ENCODE data around the gene ATG101. TPM values are rescaled to one million over a fixed set of nuclear protein-coding genes. Genes with fewer than 3 reads are reported as not detected.

ATG101 gene
- polyA plus RNA-seq, 1 donor from 2014 or later = 53.9 TPM

GRCh38 chr12:52046859-52047258, 22.9 kb upstream of the ATG101 start:
- Histone ChIP-seq H2AFZ (ENCODE audit: low read depth, low read length) (no peak overlapping the region), H4K20me1 (ENCODE audit: insufficient read depth) (no peaks in the 10 kb centered on the region), H3K27me3 (ENCODE audit: insufficient read depth, low read depth, low read length) (no peaks in the 10 kb centered on the region), H3F3A (ENCODE audit: insufficient read depth, low read length, poor library complexity, severe bottlenecking) (no peaks in the 10 kb centered on the region), H3K36me3 (ENCODE audit: insufficient read depth, low read length) (no peaks in the 10 kb centered on the region), H3K4me2 (ENCODE audit: low read length) (no peak overlapping the region), H3K9me3 (ENCODE audit: low read length) (no peaks in the 10 kb centered on the region), H3K9me2 (ENCODE audit: insufficient read depth, low read length) (no peaks in the 10 kb centered on the region), H3K9ac (ENCODE audit: low read length) (no peak overlapping the region), H3K4me3 (ENCODE audit: low read length) (no peak overlapping the region), H3K27ac (ENCODE audit: low read length) (no peak overlapping the region), H3K79me2 (replicated peaks; ENCODE audit: insufficient read depth, low read length) (no peaks in the 10 kb centered on the region)
- TF ChIP-seq TAF1 (IDR thresholded peaks at IDR 0.05; ENCODE audit: low read depth) (no peak), POLR2AphosphoS5 (IDR thresholded peaks at IDR 0.05) (no peak), EZH2 (IDR thresholded peaks at IDR 0.05; ENCODE audit: borderline replicate concordance, insufficient read depth, low read length, poor library complexity, severe bottlenecking) (no peak), CTCF (IDR thresholded peaks at IDR 0.05; ENCODE audit: poor library complexity, severe bottlenecking) (no peak), MXI1 (conservative IDR thresholded peaks at IDR 0.05; ENCODE audit: poor library complexity, severe bottlenecking) (no peak), REST (IDR thresholded peaks at IDR 0.05; ENCODE audit: borderline replicate concordance) (no peak), RAD21 (conservative IDR thresholded peaks at IDR 0.05) (no peak), EP300 (conservative IDR thresholded peaks at IDR 0.05; ENCODE audit: poor library complexity, severe bottlenecking) (no peak), SMC3 (conservative IDR thresholded peaks at IDR 0.05; ENCODE audit: poor library complexity) (no peak)

GRCh38 chr12:52049286-52049685, 20.5 kb upstream of the ATG101 start:
- no peak overlapping the region for H3K9ac ChIP-seq (ENCODE audit: low read length)
- H3K79me2 ChIP-seq (replicated peaks; ENCODE audit: insufficient read depth, low read length) = no peaks in the 10 kb centered on the region
- no peak overlapping the region for H3K4me3 ChIP-seq (ENCODE audit: low read length)
- H3K36me3 ChIP-seq (ENCODE audit: insufficient read depth, low read length) = no peaks in the 10 kb centered on the region
- H2AFZ ChIP-seq (ENCODE audit: low read depth, low read length) = no peak overlapping the region
- H3K9me3 ChIP-seq (ENCODE audit: low read length) = no peaks in the 10 kb centered on the region
- no peaks in the 10 kb centered on the region for H3K9me2 ChIP-seq (ENCODE audit: insufficient read depth, low read length)
- no peaks in the 10 kb centered on the region for H3F3A ChIP-seq (ENCODE audit: insufficient read depth, low read length, poor library complexity, severe bottlenecking)
- no peak overlapping the region for H3K4me2 ChIP-seq (ENCODE audit: low read length)
- no peaks in the 10 kb centered on the region for H3K27me3 ChIP-seq (ENCODE audit: insufficient read depth, low read depth, low read length)
- no peaks in the 10 kb centered on the region for H4K20me1 ChIP-seq (ENCODE audit: insufficient read depth)
- no peak overlapping the region for H3K27ac ChIP-seq (ENCODE audit: low read length)
- TF ChIP-seq EZH2 (IDR thresholded peaks at IDR 0.05; ENCODE audit: borderline replicate concordance, insufficient read depth, low read length, poor library complexity, severe bottlenecking) (no peak), CTCF (IDR thresholded peaks at IDR 0.05; ENCODE audit: poor library complexity, severe bottlenecking) (no peak), POLR2AphosphoS5 (IDR thresholded peaks at IDR 0.05) (no peak), SMC3 (conservative IDR thresholded peaks at IDR 0.05; ENCODE audit: poor library complexity) (no peak), EP300 (conservative IDR thresholded peaks at IDR 0.05; ENCODE audit: poor library complexity, severe bottlenecking) (no peak)

Measured in neural cell (in vitro differentiated cells).